Transverse colon (tissue), 4 donors: ENCODE results near the gene DPEP2NB. TPM values are rescaled to one million over a fixed set of nuclear protein-coding genes. Genes with fewer than 3 reads are reported as not detected.

Source experiments
- DNase-seq: peaks from one replicate; pipeline ENCODE4 v3.0.0-alpha.2; 2019
- H3K27ac ChIP-seq, 4 donors: fragments of 200-600 bp; sonication (generic); 2 replicates each; pipeline ENCODE4 v1.5.1; 2016 to 2018; ENCODE audit warnings: inconsistent platforms in 4 of 4
- H3K27me3 ChIP-seq: fragments of 200-600 bp; sonication (generic); 2 replicates; pipeline ENCODE4 v1.5.1; 2017; ENCODE audit warnings: inconsistent platforms
- H3K36me3 ChIP-seq, 4 donors: fragments of 200-600 bp; sonication (generic); 2 replicates each; pipeline ENCODE4 v1.5.1; 2017 to 2019; ENCODE audit warnings: inconsistent platforms in 4 of 4
- H3K4me1 ChIP-seq, 4 donors: fragments of 200-600 bp; sonication (generic); 2 replicates each; pipeline ENCODE4 v1.5.1; 2017 to 2020; ENCODE audit warnings: inconsistent platforms in 4 of 4
- H3K4me3 ChIP-seq, 4 donors: fragments of 200-600 bp; sonication (generic); 1 replicate in 1 of 4; 2 replicates in 3 of 4; pipeline versions ENCODE4 v1.5.1 to v1.6.1; 2017 to 2019; ENCODE audit warnings: inconsistent platforms in 4 of 4
- H3K9me3 ChIP-seq, 2 donors: fragments of 200-600 bp; sonication (generic); 2 replicates each; pipeline ENCODE4 v1.5.1; 2017 to 2019; ENCODE audit warnings: inconsistent platforms in 2 of 2
- CTCF ChIP-seq, 5 experiments: fragments of 200-600 bp in 3 of 5; fragments of 450-650 bp in 2 of 5; sonication (generic) in 3 of 5; IDR thresholded peaks; 1 replicate in 2 of 5; 2 replicates in 3 of 5; pipeline ENCODE4 v1.5.1; 2016 to 2017; ENCODE audit warnings: antibody characterized with exemption in 5 of 5, inconsistent platforms in 3 of 5, mild to moderate bottlenecking in 2 of 5, moderate library complexity in 1 of 5
- EP300 ChIP-seq: sonication (generic); formaldehyde crosslinking; IDR thresholded peaks from one replicate; pipeline ENCODE4 v1.6.1; 2017; ENCODE audit warnings: antibody characterized with exemption, low read depth
- POLR2A ChIP-seq: fragments of 450-650 bp; IDR thresholded peaks from one replicate; pipeline ENCODE4 v1.6.1; 2016; ENCODE audit warnings: antibody characterized with exemption, mild to moderate bottlenecking, moderate library complexity
- POLR2AphosphoS5 ChIP-seq, 3 donors: sonication (generic); formaldehyde crosslinking; IDR thresholded peaks; one replicate each; pipeline ENCODE4 v1.6.1; 2016; ENCODE audit warnings: antibody characterized with exemption in 3 of 3
- WGBS, 2 donors: methylation state at CpG; one replicate each; pipeline ENCODE4 v1.1.5; 2018; ENCODE audit warnings: low coverage in 1 of 2; 5-methylcytosine and 5-hydroxymethylcytosine counted together
- in situ Hi-C, 4 donors: fragments of 200-750 bp; cut with MboI; loops; one replicate each; pipeline versions ENCODE4 v1.15.0 to v1.15.1; 2017; ENCODE audit warnings: low sequenced_read_pairs in 3 of 4, low pct_ligation_motif_present in 1 of 4, low pct_unique_long_range_greater_than_20kb in 1 of 4
- intact Hi-C: fragments of 100-400 bp; cut with DNase I; formaldehyde crosslinking; loops from one replicate; pipeline ENCODE4 v1.15.1; 2023; ENCODE audit warnings: low total_unique reads
- total RNA-seq, 4 donors: library from RNA; depleted of rRNA; stranded (reverse); fragments of >200 nt; gene quantifications; one replicate each; pipeline ENCODE4 v1.1.0, GENCODE V29; 2016

Gene DPEP2NB
- total RNA-seq, 4 donors from 2014 or later: not detected

- Histone ChIP-seq H3K4me1 (peaks cover 8 to 27% (median 21%) of the 10 kb centered on the region in 4 donors), H3K9me3 (no peaks in the 10 kb centered on the region), H3K27ac (peak within 1 kb of the TSS; percentile 80 to 91 (median 88)), H3K4me3 (peak within 1 kb of the TSS; percentile 81 to 95 (median 87)), H3K27me3 (no peaks in the 10 kb centered on the region), H3K36me3 (peaks cover 0 to 2% (median 0%) of the 10 kb centered on the region in 4 donors)
- peak; percentile 95 for DNase-seq
- WGBS, 2 donors: 0% methylated on average over 54 of the region's 84 CpGs; no CpG with 5 or more reads in 1 of the 2 donors
- intact Hi-C loops: no loop called here
- in situ Hi-C loops: no loop called here
- TF ChIP-seq CTCF (IDR thresholded peaks at IDR 0.05) (peak in 1 of 5 experiments; percentile 30), POLR2AphosphoS5 (IDR thresholded peaks at IDR 0.05) (peak; percentile 93 to 97 (median 96)), POLR2A (peak; percentile 66), EP300 (peak; percentile 47)
Observed at GRCh38 chr16:68022728-68023537, 7.2 kb upstream of the DPEP2NB start, which contains the start of the genes DDX28 and DUS2. Gene DDX28, minus strand, starts transcription at chr16:68023232. Its CDS starts 30 bp downstream, at chr16:68023202. Gene DUS2, plus strand, starts transcription at chr16:68023284. Its CDS starts 14,740 bp downstream, at chr16:68038024.

GRCh38 chr16:68022278-68022727 is 6.6 kb upstream of the DPEP2NB start:
- peaks cover 8 to 27% (median 21%) of the 10 kb centered on the region in 4 donors for H3K4me1 ChIP-seq
- DNase-seq: no peak
- peak overlapping the region; percentile 81 to 95 (median 87) for H3K4me3 ChIP-seq
- 9% methylated on average over 19 of the region's 19 CpGs; no CpG with 5 or more reads in 1 of the 2 donors for WGBS, 2 donors
- peak overlapping the region; percentile 80 to 91 (median 88) for H3K27ac ChIP-seq
- no peaks in the 10 kb centered on the region for H3K9me3 ChIP-seq
- intact Hi-C loops: no loop called here
- in situ Hi-C loops: no loop called here
- peaks cover 0 to 2% (median 0%) of the 10 kb centered on the region in 4 donors for H3K36me3 ChIP-seq
- no peaks in the 10 kb centered on the region for H3K27me3 ChIP-seq
- TF ChIP-seq POLR2AphosphoS5 (IDR thresholded peaks at IDR 0.05): no peak
- no peak for TF ChIP-seq CTCF (IDR thresholded peaks at IDR 0.05)
- TF ChIP-seq POLR2A: no peak
- no peak for TF ChIP-seq EP300

GRCh38 chr16:68021490-68021889 is 5.8 kb upstream of the DPEP2NB start:
- WGBS, 2 donors: 99% methylated on average over 10 of the region's 10 CpGs; no CpG with 5 or more reads in 1 of the 2 donors
- no peak overlapping the region for H3K4me3 ChIP-seq
- H3K9me3 ChIP-seq: no peaks in the 10 kb centered on the region
- peaks cover 0 to 2% (median 0%) of the 10 kb centered on the region in 4 donors for H3K36me3 ChIP-seq
- no peak overlapping the region for H3K27ac ChIP-seq
- peaks cover 8 to 27% (median 21%) of the 10 kb centered on the region in 4 donors for H3K4me1 ChIP-seq
- in situ Hi-C loops (no loop called here), intact Hi-C loops (no loop called here)
- no peaks in the 10 kb centered on the region for H3K27me3 ChIP-seq
- TF ChIP-seq CTCF (IDR thresholded peaks at IDR 0.05): no peak
- TF ChIP-seq POLR2AphosphoS5 (IDR thresholded peaks at IDR 0.05): no peak
- no peak for TF ChIP-seq POLR2A
- no peak for TF ChIP-seq EP300
- DNase-seq: no peak

GRCh38 chr16:68019167-68019680 is 3.5 kb upstream of the DPEP2NB start:
- TF ChIP-seq EP300 (no peak), POLR2A (no peak), CTCF (IDR thresholded peaks at IDR 0.05) (no peak), POLR2AphosphoS5 (IDR thresholded peaks at IDR 0.05) (no peak)
- H3K9me3 ChIP-seq: no peaks in the 10 kb centered on the region
- no peaks in the 10 kb centered on the region for H3K36me3 ChIP-seq
- no peak for DNase-seq
- H3K27ac ChIP-seq: no peak overlapping the region
- WGBS, 2 donors: 72 to 90% methylated on average over 2 to 8 of the region's 8 CpGs
- H3K4me3 ChIP-seq: no peak overlapping the region
- intact Hi-C loops (no loop called here), in situ Hi-C loops (no loop called here)
- peaks cover 8 to 23% (median 20%) of the 10 kb centered on the region in 4 donors for H3K4me1 ChIP-seq
- no peaks in the 10 kb centered on the region for H3K27me3 ChIP-seq
